ENCODE results near the gene GJE1.

DNA sequence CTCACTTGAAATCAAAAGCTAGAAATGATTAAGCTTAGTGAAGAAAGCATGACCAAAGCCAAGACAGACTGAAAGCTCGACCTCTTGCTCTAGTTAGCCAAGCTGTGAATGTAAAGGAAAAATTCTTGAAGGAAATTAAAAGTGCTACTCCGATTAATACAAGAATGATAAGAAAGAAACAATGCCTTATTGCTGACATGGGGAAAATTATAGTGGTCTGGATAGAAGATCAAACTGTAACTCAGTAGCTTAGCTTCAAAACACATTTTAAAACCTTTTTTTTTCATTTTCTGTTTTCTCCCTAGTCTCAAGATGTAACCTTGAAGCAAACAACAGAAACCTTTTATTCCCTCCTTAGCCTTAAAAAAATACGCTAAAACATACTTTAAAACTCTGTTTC, 11.4 kb upstream of the GJE1 start:
- TF ChIP-seq EZH2phosphoT487 (IDR thresholded peaks at IDR 0.05; ENCODE audit: borderline replicate concordance, low read length): no peak
- TF ChIP-seq, protein P1, sequence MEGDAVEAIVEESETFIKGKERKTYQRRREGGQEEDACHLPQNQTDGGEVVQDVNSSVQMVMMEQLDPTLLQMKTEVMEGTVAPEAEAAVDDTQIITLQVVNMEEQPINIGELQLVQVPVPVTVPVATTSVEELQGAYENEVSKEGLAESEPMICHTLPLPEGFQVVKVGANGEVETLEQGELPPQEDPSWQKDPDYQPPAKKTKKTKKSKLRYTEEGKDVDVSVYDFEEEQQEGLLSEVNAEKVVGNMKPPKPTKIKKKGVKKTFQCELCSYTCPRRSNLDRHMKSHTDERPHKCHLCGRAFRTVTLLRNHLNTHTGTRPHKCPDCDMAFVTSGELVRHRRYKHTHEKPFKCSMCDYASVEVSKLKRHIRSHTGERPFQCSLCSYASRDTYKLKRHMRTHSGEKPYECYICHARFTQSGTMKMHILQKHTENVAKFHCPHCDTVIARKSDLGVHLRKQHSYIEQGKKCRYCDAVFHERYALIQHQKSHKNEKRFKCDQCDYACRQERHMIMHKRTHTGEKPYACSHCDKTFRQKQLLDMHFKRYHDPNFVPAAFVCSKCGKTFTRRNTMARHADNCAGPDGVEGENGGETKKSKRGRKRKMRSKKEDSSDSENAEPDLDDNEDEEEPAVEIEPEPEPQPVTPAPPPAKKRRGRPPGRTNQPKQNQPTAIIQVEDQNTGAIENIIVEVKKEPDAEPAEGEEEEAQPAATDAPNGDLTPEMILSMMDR (IDR thresholded peaks at IDR 0.05; ENCODE audit: low read depth, low read length, poor library complexity, severe bottlenecking): no peak

Measured in DOHH2 (cell line).